Limb (tissue), 2 donors: ENCODE results near the gene AGAP3.

Experiments used
- DNase-seq, 2 donors: peaks; one replicate each; pipeline ENCODE4 v3.0.0-alpha.2; 2016; ENCODE audit errors: extremely low spot score in 2 of 2

AGAP3 gene

DNA sequence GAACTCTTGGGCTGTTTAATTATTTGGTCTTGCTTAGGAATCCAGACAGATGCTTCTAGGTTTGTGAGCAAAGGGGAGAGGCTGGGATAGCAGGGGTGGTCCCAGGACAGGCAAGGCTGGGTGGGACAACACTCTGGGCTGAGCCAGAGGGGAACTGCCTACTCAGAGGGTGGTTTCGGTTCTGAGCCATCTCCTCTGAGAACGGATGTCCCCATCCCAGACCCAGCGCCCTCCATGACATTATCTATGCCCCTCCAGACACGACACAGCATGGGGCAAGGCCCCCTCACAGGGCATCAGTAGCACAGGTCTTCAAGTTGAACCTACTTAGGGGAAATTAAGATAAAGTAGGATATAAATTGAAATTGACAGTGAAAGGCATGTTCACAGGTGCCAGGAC lies 93.7 kb downstream of the AGAP3 start:
- no peak for DNase-seq

DNA sequence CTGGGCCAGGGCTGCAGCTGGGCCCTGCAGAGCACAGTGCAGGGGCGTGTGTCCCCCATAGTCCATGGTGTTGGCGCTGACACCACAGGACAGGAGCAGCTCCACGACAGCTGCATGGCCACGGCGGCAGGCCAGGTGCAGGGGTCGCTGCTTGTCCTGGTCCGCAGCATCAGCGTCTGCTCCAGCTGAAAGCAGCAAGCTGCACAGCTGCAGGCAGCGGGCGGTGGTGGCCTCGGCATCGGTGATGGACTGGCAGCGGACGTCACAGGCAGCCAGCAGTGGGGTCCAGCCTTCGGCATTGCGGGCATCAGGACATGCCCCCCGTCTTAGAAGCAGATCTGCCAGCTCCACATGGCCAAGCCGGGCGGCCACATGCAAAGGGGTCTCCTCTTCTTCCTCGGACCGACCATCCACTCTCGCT lies 94.7 kb downstream of the AGAP3 start:
- DNase-seq = no peak

DNA sequence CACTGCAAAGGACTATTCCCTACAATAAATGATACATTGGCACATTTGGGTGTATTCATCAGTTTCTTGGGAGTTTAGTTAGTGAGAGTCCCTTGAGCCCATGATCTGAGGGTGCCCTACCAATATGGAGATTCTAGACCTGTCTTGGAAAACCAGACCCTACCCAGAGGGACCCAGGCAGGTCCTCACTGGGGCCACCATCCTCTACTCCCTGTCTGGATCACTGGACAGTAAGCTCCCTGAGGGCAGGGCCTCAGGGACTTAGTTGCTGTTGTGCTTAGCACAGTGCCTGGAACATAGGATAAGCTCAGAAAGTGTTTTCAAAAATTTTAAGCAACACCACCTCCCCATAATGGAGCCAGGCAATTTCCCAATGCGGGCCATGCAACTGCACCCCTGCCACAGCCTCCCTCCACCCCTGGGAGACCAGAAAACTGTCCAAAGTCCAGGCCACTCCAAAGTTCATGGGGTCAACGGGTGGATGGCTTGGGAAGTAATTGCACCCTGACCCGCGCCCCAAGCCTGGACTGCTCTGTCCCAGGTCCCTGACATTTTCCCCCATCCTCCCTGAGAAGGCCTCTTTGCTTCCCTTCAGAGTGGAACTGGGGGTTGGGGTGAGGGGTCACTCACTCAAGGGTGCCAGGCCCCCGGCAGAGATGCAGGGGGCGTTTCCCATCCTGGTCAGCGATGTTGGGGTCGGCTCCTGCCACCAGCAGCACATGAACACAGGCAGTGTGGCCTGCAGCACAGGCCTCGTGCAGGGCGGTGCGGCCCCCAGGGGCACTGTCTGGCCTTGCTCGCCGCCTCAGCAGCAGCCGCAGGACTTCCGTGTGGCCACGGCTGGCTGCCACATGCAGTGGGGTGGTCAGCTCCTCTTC lies 99.7 kb downstream of the AGAP3 start:
- no peak for DNase-seq

DNA sequence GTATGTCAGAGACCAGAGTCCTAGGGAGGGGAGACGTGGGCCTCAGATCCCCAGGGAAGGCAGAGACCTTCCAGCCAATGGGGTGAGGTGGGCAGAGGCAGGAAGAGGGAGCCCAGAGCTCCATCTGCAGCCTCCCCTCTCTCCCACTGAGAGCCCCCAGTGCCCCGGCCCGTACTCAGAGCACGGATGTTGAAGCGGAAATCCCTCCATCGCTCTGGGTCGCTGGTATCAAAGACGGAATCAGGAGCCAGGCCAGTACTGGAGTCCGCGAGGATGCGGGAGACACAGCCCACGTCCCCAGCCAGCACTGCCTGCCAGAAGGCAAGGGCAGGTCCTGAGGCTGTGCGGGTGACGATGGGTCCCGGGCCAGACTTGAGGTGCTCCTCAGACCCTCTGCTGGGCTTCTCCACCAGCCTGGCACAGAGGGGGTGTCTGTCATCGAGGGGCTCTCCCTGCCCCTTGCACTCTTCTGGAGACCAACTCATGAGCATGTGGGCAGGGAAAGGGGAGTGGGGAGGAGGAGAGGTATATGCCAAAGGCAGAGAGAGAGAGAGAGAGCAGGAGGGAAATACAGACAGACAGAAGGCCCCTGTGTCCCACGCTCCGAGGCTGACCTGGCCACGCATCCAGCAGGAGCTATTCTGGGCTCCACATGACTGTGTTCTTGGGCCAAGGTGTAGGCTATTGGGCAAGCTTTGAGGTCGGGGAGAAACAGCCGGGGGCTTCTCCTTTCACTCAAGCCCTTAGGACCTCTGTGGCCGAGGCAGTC lies 100.5 kb downstream of the AGAP3 start, which contains the start of gene ASB10:
TSS of gene ASB10 (minus strand) at position 611 of the 769 bp plus-strand sequence. CDS start at position 491, 120 bp downstream.
- DNase-seq = no peak

- no peak for DNase-seq
Measured at GRCh38 chr7:151187409-151188251, 101.4 kb downstream of the AGAP3 start.

GRCh38 chr7:151188252-151188542 lies 101.9 kb downstream of the AGAP3 start:
- DNase-seq = no peak

- no peak for DNase-seq
Measured at GRCh38 chr7:151189038-151189437, 102.8 kb downstream of the AGAP3 start.

GRCh38 chr7:151191544-151191943 lies 105.3 kb downstream of the AGAP3 start:
- DNase-seq = no peak

- no peak for DNase-seq
Measured at GRCh38 chr7:151192002-151192539, 105.8 kb downstream of the AGAP3 start.

DNA sequence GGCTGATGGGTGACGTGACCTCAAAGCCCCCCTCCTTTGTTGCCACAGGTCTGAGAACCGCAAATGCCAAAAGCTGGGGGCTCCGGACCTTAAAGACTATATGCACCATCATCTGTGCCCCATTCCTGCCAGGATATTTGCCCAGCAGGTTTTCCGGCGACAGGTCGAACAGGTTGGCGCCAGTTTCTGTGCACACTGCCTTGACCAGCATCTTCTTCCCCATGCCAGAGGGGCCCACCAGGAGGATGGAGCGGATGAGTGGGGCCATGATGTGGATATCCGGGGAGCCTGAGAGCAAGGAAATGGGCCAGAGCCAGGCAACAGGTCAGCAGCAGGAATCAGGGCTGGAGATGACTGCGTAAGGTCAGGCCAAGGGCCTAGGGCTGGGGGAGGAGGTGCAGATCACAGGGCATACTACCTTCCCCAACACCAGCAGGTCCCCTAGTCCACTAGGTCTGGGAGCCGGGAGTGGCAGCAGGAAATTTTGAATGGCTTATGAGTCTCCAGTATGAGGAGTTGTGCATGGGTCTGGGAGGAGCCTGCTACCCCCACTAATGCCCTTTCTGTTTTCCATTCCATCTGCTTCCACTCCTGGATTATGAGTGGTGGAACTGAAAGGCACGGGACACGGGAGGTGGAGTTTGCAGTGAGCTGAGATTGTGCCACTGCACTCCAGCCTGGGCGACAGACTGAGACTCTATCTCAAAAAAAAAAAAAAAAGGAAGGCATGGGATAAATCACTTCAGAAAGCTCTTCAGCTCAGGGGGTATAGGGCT lies 107.1 kb downstream of the AGAP3 start:
- no peak for DNase-seq
